Activated CD8-positive, alpha-beta T cell treated with anti-CD3 and anti-CD28 coated beads for 36 hours (primary cell): ENCODE measurements around the gene WDR20. TPM values are rescaled to one million over a fixed set of nuclear protein-coding genes. Genes with fewer than 3 reads are reported as not detected.
"Not testable (repeated sequence)": the region's sequence is repeated elsewhere in the genome, so short reads cannot be mapped to it uniquely, and the experiment has no call there.

ENCODE experiments used
- ATAC-seq: fragments of 200-7000 bp; cut with Tn5 transposase; one replicate; pipeline ENCODE4 v1.10.0; 2021; ENCODE audit warnings: mild to moderate bottlenecking, moderate library complexity
- CTCF ChIA-PET: fragments of 350-600 bp; sonication (Branson Sonifier 250); formaldehyde crosslinking; loops from one replicate; lab custom pipeline; 2021; ENCODE audit warnings: antibody characterized with exemption; lab: Charles Lee
- POLR2A ChIA-PET: fragments of 350-600 bp; sonication (Branson Sonifier 250); formaldehyde crosslinking; loops from one replicate; lab custom pipeline; 2021; ENCODE audit warnings: antibody characterized with exemption; lab: Charles Lee
- DNase-seq: peaks from one replicate; pipeline ENCODE4 v3.0.0-alpha.2; 2020
- H3K27ac Mint-ChIP-seq: one replicate; pipeline ENCODE4 v1.8.0; 2021; ENCODE audit warnings: mild to moderate bottlenecking, mixed read lengths
- H3K27me3 Mint-ChIP-seq: one replicate; pipeline ENCODE4 v1.8.0; 2021; ENCODE audit warnings: mixed read lengths
- H3K36me3 Mint-ChIP-seq: one replicate; pipeline ENCODE4 v1.8.0; 2021; ENCODE audit warnings: low read depth, mixed read lengths
- H3K4me1 Mint-ChIP-seq: one replicate; pipeline ENCODE4 v1.8.0; 2021; ENCODE audit warnings: low read depth, mixed read lengths
- H3K4me3 Mint-ChIP-seq: one replicate; pipeline ENCODE4 v1.8.0; 2021; ENCODE audit warnings: mild to moderate bottlenecking, moderate library complexity, mixed read lengths
- H3K9me3 Mint-ChIP-seq: one replicate; pipeline ENCODE4 v1.8.0; 2021; ENCODE audit warnings: mixed read lengths
- CTCF ChIP-seq: fragments of 200-600 bp; IDR thresholded peaks from one replicate; pipeline ENCODE4 v1.8.0; 2022; ENCODE audit warnings: antibody characterized with exemption, mild to moderate bottlenecking
- intact Hi-C: fragments of 100-400 bp; cut with micrococcal nuclease; formaldehyde crosslinking; loops from one replicate; pipeline ENCODE4 v1.10.0; 2022
- total RNA-seq, 2 experiments: library from RNA; stranded (reverse); gene quantifications; one replicate each; pipeline ENCODE4 v1.2.3, GENCODE V29; 2021

WDR20 gene
- total RNA-seq, 2 experiments from 2014 or later, result 18.5 to 21.6 TPM

GRCh38 chr14:102238766-102239165, 99.1 kb downstream of the WDR20 start:
- H3K4me1 Mint-ChIP-seq, result no peaks in the 10 kb centered on the region
- ATAC-seq (no peak), DNase-seq (no peak)
- no peak overlapping the region for H3K27ac Mint-ChIP-seq
- ChIA-PET POLR2A (no interaction called here), CTCF (no interaction called here)
- intact Hi-C loops, result no loop called here
- no peaks in the 10 kb centered on the region for H3K36me3 Mint-ChIP-seq
- H3K27me3 Mint-ChIP-seq, result no peaks in the 10 kb centered on the region
- H3K4me3 Mint-ChIP-seq, result no peak overlapping the region
- no peaks in the 10 kb centered on the region for H3K9me3 Mint-ChIP-seq
- TF ChIP-seq CTCF, result no peak

GRCh38 chr14:102239231-102239630, 99.5 kb downstream of the WDR20 start:
- no peak for DNase-seq
- ChIA-PET POLR2A (no interaction called here), CTCF (no interaction called here)
- H3K36me3 Mint-ChIP-seq, result no peaks in the 10 kb centered on the region
- no peak overlapping the region for H3K4me3 Mint-ChIP-seq
- intact Hi-C loops, result no loop called here
- no peak for ATAC-seq
- TF ChIP-seq CTCF, result no peak
- H3K9me3 Mint-ChIP-seq, result no peaks in the 10 kb centered on the region
- no peaks in the 10 kb centered on the region for H3K4me1 Mint-ChIP-seq
- no peaks in the 10 kb centered on the region for H3K27me3 Mint-ChIP-seq
- no peak overlapping the region for H3K27ac Mint-ChIP-seq

- H3K4me1 Mint-ChIP-seq, H3K27ac Mint-ChIP-seq, H3K4me3 Mint-ChIP-seq, ATAC-seq, CTCF ChIA-PET, POLR2A ChIA-PET, intact Hi-C loops, H3K36me3 Mint-ChIP-seq, DNase-seq, H3K9me3 Mint-ChIP-seq, H3K27me3 Mint-ChIP-seq: not testable (repeated sequence)
These were observed 100.8 kb downstream of the WDR20 start for GRCh38 chr14:102240481-102240880.

- Mint-ChIP-seq H3K9me3 (no peaks in the 10 kb centered on the region), H3K4me1 (no peaks in the 10 kb centered on the region), H3K36me3 (no peaks in the 10 kb centered on the region), H3K27me3 (no peaks in the 10 kb centered on the region), H3K27ac (no peak overlapping the region), H3K4me3 (no peak overlapping the region)
- ATAC-seq (no peak), DNase-seq (no peak)
- ChIA-PET CTCF (no interaction called here), POLR2A (no interaction called here)
- intact Hi-C loops, result no loop called here
- no peak for TF ChIP-seq CTCF
These were observed 101.5 kb downstream of the WDR20 start for GRCh38 chr14:102241147-102241546.

GRCh38 chr14:102243795-102244194, 104.1 kb downstream of the WDR20 start:
- H3K4me3 Mint-ChIP-seq, H3K9me3 Mint-ChIP-seq, H3K27ac Mint-ChIP-seq, POLR2A ChIA-PET, H3K36me3 Mint-ChIP-seq, ATAC-seq, CTCF ChIA-PET, intact Hi-C loops, H3K4me1 Mint-ChIP-seq, DNase-seq, H3K27me3 Mint-ChIP-seq: not testable (repeated sequence)

- H3K27me3 Mint-ChIP-seq, result no peaks in the 10 kb centered on the region
- H3K36me3 Mint-ChIP-seq, result no peaks in the 10 kb centered on the region
- H3K4me1 Mint-ChIP-seq, result no peaks in the 10 kb centered on the region
- ChIA-PET POLR2A (no interaction called here), CTCF (no interaction called here)
- ATAC-seq (no peak), DNase-seq (no peak)
- no peaks in the 10 kb centered on the region for H3K9me3 Mint-ChIP-seq
- H3K4me3 Mint-ChIP-seq, result no peak overlapping the region
- intact Hi-C loops, result no loop called here
- no peak for TF ChIP-seq CTCF
- H3K27ac Mint-ChIP-seq, result no peak overlapping the region
These were observed 106.4 kb downstream of the WDR20 start for GRCh38 chr14:102246071-102246470.
